H1 (cell line): ENCODE results near the gene TCF4. TPM values are rescaled to one million over a fixed set of nuclear protein-coding genes. Genes with fewer than 3 reads are reported as not detected.

Experiments used
- CTCF ChIA-PET: fragments of 300-600 bp; sonication (Branson Sonifier 250); formaldehyde crosslinking; loops from one replicate; lab custom pipeline; 2021; ENCODE audit not compliant: partially characterized antibody; lab: Charles Lee
- POLR2A ChIA-PET: fragments of 300-600 bp; sonication (Branson Sonifier 250); formaldehyde crosslinking; loops from one replicate; lab custom pipeline; 2021; ENCODE audit warnings: inconsistent platforms; ENCODE audit not compliant: partially characterized antibody; lab: Charles Lee
- DNase-seq, 2 experiments: peaks; one replicate each; pipeline versions ENCODE4 v3.0.0 to v3.0.0-alpha.2; 2010 to 2022; ENCODE audit warnings: low spot score in 2 of 2, low read depth in 1 of 2, mixed read lengths in 1 of 2
- FAIRE-seq: peaks from 2 replicates; lab custom pipeline; 2011; peaks lifted over from hg19 to GRCh38; lab: Jason Lieb, UNC
- H2AFZ ChIP-seq: 2 replicates; pipeline ENCODE4 v1.8.1; 2012; ENCODE audit warnings: low read length, inconsistent platforms
- H2AK5ac ChIP-seq: 2 replicates; pipeline ENCODE4 v1.6.1; 2013; ENCODE audit warnings: low read depth, low read length
- H2BK120ac ChIP-seq: replicated peaks from 2 replicates; pipeline ENCODE3; 2013; ENCODE audit warnings: low read depth, low read length, inconsistent platforms
- H2BK12ac ChIP-seq: 2 replicates; pipeline ENCODE4 v1.6.1; 2013; ENCODE audit warnings: low read depth, low read length
- H2BK15ac ChIP-seq: 2 replicates; pipeline ENCODE4 v1.6.1; 2013; ENCODE audit warnings: low read length
- H2BK20ac ChIP-seq: 2 replicates; pipeline ENCODE4 v1.6.1; 2013; ENCODE audit warnings: low read length
- H2BK5ac ChIP-seq: 2 replicates; pipeline ENCODE4 v1.6.1; 2013; ENCODE audit warnings: low read depth, low read length
- H3K14ac ChIP-seq: 2 replicates; pipeline ENCODE4 v1.6.1; 2013; ENCODE audit warnings: inconsistent platforms; ENCODE audit not compliant: insufficient read length
- H3K18ac ChIP-seq: 2 replicates; pipeline ENCODE4 v1.6.1; 2013; ENCODE audit warnings: low read length; ENCODE audit errors: extremely low read depth
- H3K23ac ChIP-seq: 2 replicates; pipeline ENCODE4 v1.6.1; 2013; ENCODE audit warnings: inconsistent platforms; ENCODE audit not compliant: insufficient read length
- H3K23me2 ChIP-seq: 2 replicates; pipeline ENCODE4 v1.6.1; 2013; ENCODE audit warnings: low read depth, low read length
- H3K27ac ChIP-seq: 2 replicates; pipeline ENCODE4 v1.6.1; 2011; ENCODE audit warnings: low read depth, low read length, inconsistent platforms
- H3K27me3 ChIP-seq, 4 experiments: replicated peaks in 1 of 4; 1 replicate in 1 of 4; 2 replicates in 3 of 4; pipeline versions ENCODE4 v1.6.1 to v1.8.1; 2011 to 2013; ENCODE audit warnings: low read length in 3 of 4, mild to moderate bottlenecking in 3 of 4, inconsistent platforms in 2 of 4, mixed read lengths in 2 of 4, moderate library complexity in 1 of 4; ENCODE audit not compliant: control insufficient read depth in 3 of 4, insufficient read depth in 3 of 4; ENCODE audit errors: extremely low read depth in 1 of 4
- H3K36me3 ChIP-seq, 4 experiments: 2 replicates each; pipeline versions ENCODE4 v1.6.1 to v1.8.1; 2011 to 2013; ENCODE audit warnings: mild to moderate bottlenecking in 4 of 4, low read length in 3 of 4, moderate library complexity in 2 of 4, control low read depth in 1 of 4, inconsistent platforms in 1 of 4; ENCODE audit not compliant: insufficient read depth in 4 of 4, control insufficient read depth in 2 of 4
- H3K4ac ChIP-seq: replicated peaks from 2 replicates; pipeline ENCODE3; 2013; ENCODE audit warnings: low read length, low read depth, mixed read lengths, inconsistent platforms; ENCODE audit not compliant: insufficient read length
- H3K4me1 ChIP-seq, 4 experiments: replicated peaks in 1 of 4; 1 replicate in 1 of 4; 2 replicates in 3 of 4; pipeline versions ENCODE4 v1.6.1 to v1.8.1; 2011 to 2013; ENCODE audit warnings: low read length in 3 of 4, inconsistent platforms in 2 of 4, mixed read lengths in 1 of 4; ENCODE audit not compliant: insufficient read depth in 4 of 4, control insufficient read depth in 3 of 4
- H3K4me2 ChIP-seq, 2 experiments: 2 replicates each; pipeline versions ENCODE4 v1.6.1 to v1.8.1; 2011 to 2013; ENCODE audit warnings: low read depth in 2 of 2, low read length in 2 of 2, control low read depth in 1 of 2, inconsistent platforms in 1 of 2, mild to moderate bottlenecking in 1 of 2; ENCODE audit not compliant: insufficient read depth in 1 of 2
- H3K4me3 ChIP-seq, 4 experiments: fragments of 200-600, 300-600 bp in 1 of 4; sonication (generic), shearing (Covaris generic), sonication (Bioruptor Twin) in 1 of 4; 2 replicates each; pipeline versions ENCODE4 v1.5.1 to v1.8.1; 2011 to 2016; ENCODE audit warnings: low read length in 4 of 4, low read depth in 3 of 4, control low read depth in 2 of 4, inconsistent platforms in 2 of 4, mild to moderate bottlenecking in 2 of 4, mixed read lengths in 1 of 4, moderate library complexity in 1 of 4; ENCODE audit not compliant: insufficient read depth in 2 of 4; ENCODE audit errors: extremely low read depth in 1 of 4
- H3K56ac ChIP-seq: replicated peaks from 2 replicates; pipeline ENCODE3; 2013; ENCODE audit warnings: low read depth, mild to moderate bottlenecking, mixed read lengths, low read length, inconsistent platforms; ENCODE audit not compliant: insufficient read length
- H3K79me1 ChIP-seq: 2 replicates; pipeline ENCODE4 v1.6.1; 2013; ENCODE audit warnings: low read depth, low read length, control low read depth
- H3K79me2 ChIP-seq, 2 experiments: 2 replicates each; pipeline versions ENCODE4 v1.6.1 to v1.8.1; 2012 to 2013; ENCODE audit warnings: low read length in 2 of 2, mild to moderate bottlenecking in 2 of 2, inconsistent platforms in 1 of 2; ENCODE audit not compliant: insufficient read depth in 2 of 2, control insufficient read depth in 1 of 2
- H3K9ac ChIP-seq, 4 experiments: replicated peaks in 1 of 4; 1 replicate in 1 of 4; 2 replicates in 3 of 4; pipeline versions ENCODE4 v1.6.1 to v1.8.1; 2011 to 2013; ENCODE audit warnings: low read depth in 3 of 4, low read length in 3 of 4, control low read depth in 2 of 4, mild to moderate bottlenecking in 2 of 4, moderate library complexity in 2 of 4, inconsistent platforms in 1 of 4; ENCODE audit errors: extremely low read depth in 1 of 4
- H3K9me3 ChIP-seq, 2 experiments: 2 replicates each; pipeline versions ENCODE4 v1.6.1 to v1.8.1; 2012 to 2013; ENCODE audit warnings: mild to moderate bottlenecking in 2 of 2, moderate library complexity in 2 of 2, control low read depth in 1 of 2, inconsistent platforms in 1 of 2, low read depth in 1 of 2, low read length in 1 of 2, mixed read lengths in 1 of 2; ENCODE audit not compliant: insufficient read depth in 2 of 2
- H4K20me1 ChIP-seq, 2 experiments: replicated peaks in 1 of 2; 2 replicates each; pipeline versions ENCODE3 to v1.8.1; 2011 to 2013; ENCODE audit warnings: inconsistent platforms in 2 of 2, low read length in 2 of 2, mild to moderate bottlenecking in 1 of 2; ENCODE audit not compliant: insufficient read depth in 2 of 2, control insufficient read depth in 1 of 2
- H4K5ac ChIP-seq: 2 replicates; pipeline ENCODE4 v1.6.1; 2013; ENCODE audit warnings: low read length, low read depth, mixed read lengths, inconsistent platforms; ENCODE audit not compliant: insufficient read length
- H4K8ac ChIP-seq: 2 replicates; pipeline ENCODE4 v1.8.0; 2013; ENCODE audit warnings: mild to moderate bottlenecking, moderate library complexity, low read length, inconsistent platforms; ENCODE audit not compliant: insufficient read depth; ENCODE audit errors: extremely low read depth
- H4K91ac ChIP-seq: replicated peaks from 2 replicates; pipeline ENCODE3; 2013; ENCODE audit warnings: low read length, mixed read lengths, inconsistent platforms; ENCODE audit not compliant: insufficient read length
- GABPA ChIP-seq: IDR thresholded peaks from 2 replicates; pipeline ENCODE4 v1.6.1; 2011; ENCODE audit warnings: mild to moderate bottlenecking, low read length, moderate library complexity, borderline replicate concordance; ENCODE audit not compliant: insufficient read depth
- RXRA ChIP-seq: IDR thresholded peaks from 2 replicates; pipeline ENCODE4 v1.6.1; 2011; ENCODE audit warnings: low read depth, mild to moderate bottlenecking, low read length, moderate library complexity; ENCODE audit not compliant: insufficient read depth
- SUZ12 ChIP-seq: fragments of 200-600 bp; sonication (generic); IDR thresholded peaks from 2 replicates; pipeline ENCODE4 v1.6.1; 2012; ENCODE audit warnings: mild to moderate bottlenecking, inconsistent platforms, low read length, moderate library complexity, mixed read lengths
- ZNF274 ChIP-seq: IDR thresholded peaks from 2 replicates; pipeline ENCODE4 v1.7.0; 2012; ENCODE audit warnings: low read length, borderline replicate concordance; ENCODE audit errors: extremely low read depth
- polyA plus RNA-seq, 7 experiments: library from polyadenylated mRNA; depleted of rRNA in 3 of 7; stranded (reverse) in 5 of 7; unstranded in 2 of 7; fragments of >200 nt in 5 of 7; fragments of 200-250 nt in 2 of 7; gene quantifications; 1 replicate in 5 of 7; 2 replicates in 1 of 7; 4 replicates in 1 of 7; pipeline versions ENCODE4 v1.2.1 to v1.2.3, GENCODE V29; 2011 to 2013; ENCODE audit warnings: missing spikeins in 2 of 7, mixed read lengths in 2 of 7
- total RNA-seq: library from RNA; stranded (reverse); fragmentation: NEBNext Ultra II Directional; extraction: Animal tissue kit (Norgen Biotek cat#: 25700); gene quantifications from 2 replicates; pipeline ENCODE4 v1.2.1, GENCODE V29; 2021

The TCF4 gene
- total and polyA plus RNA-seq, 2 of the 8 experiments (the other 6 are each of a cell fraction or from before 2014, with no cell fraction given): 59.3 to 118 TPM

DNA sequence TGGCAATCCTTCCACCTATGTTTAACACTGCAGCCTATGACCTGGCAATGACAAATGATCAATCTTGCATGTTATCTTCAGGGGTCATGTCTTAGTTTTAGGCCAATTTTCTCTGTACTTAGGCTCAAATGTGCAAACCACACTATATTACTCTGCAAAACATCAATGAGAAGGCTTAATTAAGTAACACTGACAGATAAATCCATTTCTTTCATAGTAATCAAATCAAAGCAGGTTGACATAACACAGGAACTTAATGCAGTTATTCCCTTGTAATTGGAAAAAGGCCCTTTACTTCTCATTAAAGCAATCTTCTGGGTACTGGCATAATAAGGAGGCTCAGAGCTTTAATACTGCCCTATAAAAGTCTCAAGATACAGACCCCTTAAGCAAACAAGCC, 114.4 kb downstream of the TCF4 start:
- H3K4me3 ChIP-seq: no peak overlapping the region
- no peak overlapping the region for H4K8ac ChIP-seq
- H4K5ac ChIP-seq: no peak overlapping the region
- H3K36me3 ChIP-seq: no peaks in the 10 kb centered on the region
- POLR2A ChIA-PET: no interaction called here
- FAIRE-seq: no peak
- no peaks in the 10 kb centered on the region for H3K23me2 ChIP-seq
- H4K91ac ChIP-seq: no peak overlapping the region
- no peak for TF ChIP-seq SUZ12
- TF ChIP-seq GABPA: no peak
- TF ChIP-seq RXRA: no peak
- TF ChIP-seq ZNF274: no peak
- TF ChIP-seq, all 59 proteins: peak for 0
- no peak overlapping the region for H2AFZ ChIP-seq
- H2AK5ac ChIP-seq: no peak overlapping the region
- peaks cover 0 to 96% of the 10 kb centered on the region in 2 experiments; a peak in 2 of 4 replicates for H3K79me2 ChIP-seq
- H3K4ac ChIP-seq: no peak overlapping the region
- no peak overlapping the region for H3K18ac ChIP-seq
- no peak overlapping the region for H3K14ac ChIP-seq
- H3K27ac ChIP-seq: no peak overlapping the region
- no peak overlapping the region for H2BK20ac ChIP-seq
- no peak overlapping the region for H3K4me2 ChIP-seq
- CTCF ChIA-PET: no interaction called here
- peaks cover 0 to 5% (median 2%) of the 10 kb centered on the region in 4 experiments; a peak in 3 of 7 replicates for H3K4me1 ChIP-seq
- H3K79me1 ChIP-seq: peaks cover 7% of the 10 kb centered on the region
- H2BK15ac ChIP-seq: no peak overlapping the region
- no peak overlapping the region for H3K9ac ChIP-seq
- no peak overlapping the region for H2BK12ac ChIP-seq
- peaks cover 0 to 1% of the 10 kb centered on the region in 2 experiments for H4K20me1 ChIP-seq
- H3K23ac ChIP-seq: no peak overlapping the region
- no peaks in the 10 kb centered on the region for H3K27me3 ChIP-seq
- H2BK5ac ChIP-seq: no peak overlapping the region
- H3K9me3 ChIP-seq: no peaks in the 10 kb centered on the region
- no peak overlapping the region for H2BK120ac ChIP-seq
- no peak for DNase-seq
- H3K56ac ChIP-seq: no peak overlapping the region
